Stimulated activated CD8-positive, alpha-beta memory T cell treated with anti-CD3 and anti-CD28 coated beads, Interleukin-15, amount 100 ng/mL, for 4 hours (primary cell): ENCODE results near the gene ZDHHC8.

Source experiments
- DNase-seq, 2 donors: peaks; one replicate each; pipeline ENCODE4 v3.0.0-alpha.2; 2020; ENCODE audit warnings: low read depth in 2 of 2

The ZDHHC8 gene

GRCh38 chr22:20178075-20178914 is 46.7 kb downstream of the ZDHHC8 start:
- no peak for DNase-seq

- DNase-seq, result no peak
These were observed 47.3 kb downstream of the ZDHHC8 start for GRCh38 chr22:20178915-20179227.

GRCh38 chr22:20179455-20180244 is 48.0 kb downstream of the ZDHHC8 start:
- no peak for DNase-seq

- no peak for DNase-seq
These were observed 48.6 kb downstream of the ZDHHC8 start for GRCh38 chr22:20180245-20180630.

DNA sequence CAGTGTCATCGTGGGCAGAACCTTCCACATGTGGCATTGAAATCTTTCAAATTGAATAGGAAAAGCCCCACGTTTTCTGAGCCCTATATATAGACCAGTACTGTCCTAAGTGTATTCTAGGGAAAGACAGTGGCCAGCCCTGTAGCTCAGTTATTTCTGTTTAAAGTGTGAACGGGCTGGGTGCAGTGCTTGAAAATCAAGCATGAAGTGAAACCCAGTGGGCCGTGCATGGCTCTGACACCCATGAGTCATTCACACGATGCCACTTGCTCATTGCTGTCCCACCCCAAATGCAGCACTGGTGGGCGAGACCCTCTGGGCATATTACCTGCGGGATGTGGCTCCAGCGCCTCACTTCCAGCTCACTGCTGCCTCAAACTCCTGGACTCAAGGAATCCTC is 49.0 kb downstream of the ZDHHC8 start:
- no peak for DNase-seq

- no peak for DNase-seq
These were observed 49.7 kb downstream of the ZDHHC8 start for GRCh38 chr22:20181194-20181883.

- DNase-seq, result no peak
These were observed 50.3 kb downstream of the ZDHHC8 start for GRCh38 chr22:20181884-20182236.

GRCh38 chr22:20182365-20182764 is 50.8 kb downstream of the ZDHHC8 start:
- DNase-seq, result no peak

DNA sequence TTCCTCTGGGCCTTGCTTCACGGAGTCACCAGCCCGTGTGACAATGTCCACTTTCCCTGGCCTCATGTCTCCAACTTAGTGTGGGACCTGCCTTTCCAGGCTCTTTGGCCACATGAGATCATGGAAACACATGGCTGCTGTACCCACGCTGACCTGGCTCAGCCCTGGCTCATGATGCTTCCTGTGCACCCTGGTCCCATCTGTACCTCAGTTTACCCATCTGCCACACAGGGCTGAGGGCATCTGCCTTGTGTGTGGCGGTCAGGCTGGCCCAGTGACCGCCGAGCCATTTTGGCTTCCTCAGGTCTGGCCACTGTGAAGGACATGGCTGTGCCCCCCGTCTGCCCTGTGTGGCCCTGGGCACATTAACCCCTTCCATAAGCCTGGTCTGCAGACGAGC is 51.5 kb downstream of the ZDHHC8 start:
- DNase-seq, result no peak

- DNase-seq, result no peak
These were observed 52.2 kb downstream of the ZDHHC8 start for GRCh38 chr22:20183823-20184222.

DNA sequence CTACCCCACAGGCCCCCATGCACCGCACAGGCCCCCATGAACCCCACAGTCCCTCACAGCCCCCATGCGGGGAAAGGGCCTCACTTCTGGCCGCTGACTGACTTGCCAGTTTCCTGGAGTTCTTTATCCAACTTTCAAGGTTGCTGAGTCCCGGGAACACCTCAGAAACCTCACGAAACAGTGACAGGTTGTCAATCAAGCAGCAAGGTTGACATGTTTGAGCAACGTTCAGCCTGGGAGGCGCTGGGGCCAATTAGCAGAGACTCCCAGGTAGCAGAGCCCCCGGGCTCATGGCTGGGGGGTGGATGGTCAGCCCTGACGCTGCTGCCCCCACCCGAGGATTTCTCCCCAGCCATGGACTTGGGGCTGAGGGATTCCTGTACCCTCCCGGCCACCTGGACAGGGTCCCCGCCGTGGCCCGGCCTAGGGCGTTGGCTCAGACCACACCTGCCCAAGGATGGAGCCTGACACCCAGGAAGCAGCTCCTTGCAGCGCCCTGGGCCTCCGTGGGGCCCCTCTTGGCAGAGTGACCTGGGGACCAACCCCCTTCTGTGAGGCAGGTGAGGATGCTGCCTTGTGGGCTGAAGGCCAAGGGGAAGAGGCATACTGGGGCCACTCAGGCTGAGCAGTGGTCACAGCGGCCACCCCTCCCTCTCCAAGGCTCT is 53.0 kb downstream of the ZDHHC8 start:
- DNase-seq, result no peak

GRCh38 chr22:20185750-20186149 is 54.1 kb downstream of the ZDHHC8 start:
- no peak for DNase-seq

GRCh38 chr22:20186183-20186870 is 54.7 kb downstream of the ZDHHC8 start:
- DNase-seq, result no peak

DNA sequence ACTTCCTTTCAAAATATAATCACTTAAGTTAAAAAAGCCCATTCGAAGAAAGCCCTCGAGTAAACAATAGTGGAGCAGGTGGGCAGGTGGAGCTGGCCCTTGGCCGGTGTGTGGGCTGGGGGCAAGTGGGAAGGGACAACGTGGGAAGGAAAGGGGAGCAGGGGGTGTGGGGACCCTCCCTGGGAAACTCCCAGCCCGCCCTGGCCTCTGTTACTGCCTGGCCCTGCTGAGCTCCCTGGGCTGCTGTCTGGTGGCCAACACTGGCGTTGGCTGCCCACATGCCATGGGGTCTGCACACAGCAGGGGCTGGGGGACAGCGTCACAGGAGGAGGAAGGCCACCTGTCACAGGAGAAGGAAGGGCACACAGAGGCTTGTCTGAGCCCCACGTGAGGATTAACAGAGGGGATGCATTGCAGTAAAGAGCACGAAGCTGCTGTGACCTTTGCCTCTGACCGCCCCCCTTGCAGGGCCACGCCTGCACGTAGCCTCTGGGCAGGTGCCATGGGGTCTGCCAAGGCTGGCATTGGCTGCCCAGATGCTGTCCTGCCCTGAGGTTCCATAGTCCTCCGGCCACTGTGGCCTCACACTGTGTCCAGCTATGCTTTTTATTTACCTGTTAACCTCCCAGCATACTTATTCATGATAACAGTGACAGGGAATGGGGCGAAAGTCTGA is 55.4 kb downstream of the ZDHHC8 start:
- DNase-seq, result no peak

- no peak for DNase-seq
These were observed 56.4 kb downstream of the ZDHHC8 start for GRCh38 chr22:20187777-20188566.

DNA sequence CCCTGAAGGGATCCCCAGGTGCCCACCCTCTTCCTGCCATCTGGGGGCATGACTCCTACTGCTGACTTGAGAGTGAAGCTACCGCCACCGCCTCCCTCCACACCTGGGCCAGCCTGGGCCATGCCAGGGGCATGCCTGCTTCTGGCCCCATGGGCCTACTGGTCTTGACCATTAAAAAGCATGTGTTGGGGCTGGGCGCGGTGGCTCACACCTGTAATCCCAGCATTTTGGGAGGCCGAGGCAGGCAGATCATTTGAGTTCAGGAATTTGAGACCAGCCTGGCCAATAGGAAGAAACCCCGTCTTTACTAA is 56.9 kb downstream of the ZDHHC8 start:
- no peak for DNase-seq

DNA sequence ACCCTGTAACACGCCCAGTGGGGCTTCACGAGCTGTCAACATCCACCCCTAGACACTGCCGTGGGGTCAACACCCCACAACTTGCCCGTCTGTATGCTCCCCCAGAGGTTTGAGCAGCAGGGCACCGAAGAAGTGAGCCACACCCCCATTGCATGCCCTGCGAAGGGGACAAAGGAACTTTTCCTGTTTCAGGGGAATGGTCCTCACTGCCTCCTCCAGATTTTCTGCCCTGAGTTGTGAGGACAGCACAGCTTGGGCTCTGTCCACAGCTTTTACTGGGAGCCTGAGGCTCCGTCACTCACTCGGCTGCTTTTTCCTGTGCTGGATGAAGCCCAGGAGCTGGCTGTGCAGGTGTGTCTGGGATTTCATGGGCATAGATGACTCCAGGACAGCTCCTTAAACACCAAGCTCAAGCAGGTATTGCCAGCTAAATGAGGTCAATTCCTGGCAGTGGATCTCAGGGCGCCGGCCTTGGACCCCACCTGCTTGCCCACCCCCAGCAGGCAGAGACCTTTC is 59.5 kb downstream of the ZDHHC8 start:
- no peak for DNase-seq

- no peak for DNase-seq
These were observed 60.2 kb downstream of the ZDHHC8 start for GRCh38 chr22:20191803-20192202.

DNA sequence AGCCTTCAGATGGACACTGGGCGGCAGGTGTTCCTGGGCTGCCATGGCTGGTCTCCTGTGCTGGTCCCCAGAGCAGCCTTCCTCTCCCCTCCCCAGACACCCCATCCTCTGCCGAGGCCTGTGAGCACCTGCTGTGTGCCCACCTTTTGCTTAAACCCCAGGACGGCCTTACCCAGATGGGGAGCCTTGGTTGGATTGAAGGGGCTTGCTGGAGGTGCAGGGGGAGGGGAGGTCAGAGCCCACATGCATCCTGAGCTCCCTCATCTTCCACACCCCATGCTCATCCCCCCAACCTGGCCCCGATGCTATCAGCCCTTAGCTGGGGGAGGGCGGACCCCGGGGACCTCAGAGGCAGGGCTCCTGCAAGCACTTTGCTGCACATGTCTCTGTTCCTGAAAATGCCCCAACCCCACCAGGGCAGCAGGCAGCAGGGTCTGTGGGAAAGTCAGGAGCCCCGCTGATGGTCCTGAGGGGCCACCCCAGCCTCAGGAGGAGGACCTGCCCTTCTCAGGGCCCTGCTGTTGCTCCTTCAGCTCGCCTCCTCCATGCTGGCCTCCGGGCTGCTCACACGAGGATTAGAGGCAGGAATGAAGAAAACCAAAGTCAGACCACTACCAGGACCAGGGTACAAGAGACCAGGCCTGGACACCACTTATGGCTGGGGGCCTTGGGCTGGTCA is 60.8 kb downstream of the ZDHHC8 start:
- DNase-seq, result no peak
